Left lobe of liver (tissue), 2 donors: ENCODE data around the gene P4HA2. TPM values are rescaled to one million over a fixed set of nuclear protein-coding genes. Genes with fewer than 3 reads are reported as not detected.

Experiments used
- ATAC-seq: fragments of 200-7000 bp; cut with Tn5 transposase; one replicate; pipeline ENCODE4 v1.9.1; 2020; ENCODE audit warnings: mild to moderate bottlenecking, moderate library complexity
- DNase-seq: peaks from one replicate; pipeline ENCODE4 v3.0.0-alpha.2; 2020; ENCODE audit warnings: low spot score
- total RNA-seq: library from RNA; stranded (reverse); gene quantifications from one replicate; pipeline ENCODE4 v1.2.1, GENCODE V29; 2021
- donor health status: DM: no; HTN: no; CAD: no; lungs with moderate emphysema.
- donor health status: DM: no; HTN: yes; CAD: no.

Gene P4HA2
- total RNA-seq, 1 donor from 2014 or later = 13.8 TPM

DNA sequence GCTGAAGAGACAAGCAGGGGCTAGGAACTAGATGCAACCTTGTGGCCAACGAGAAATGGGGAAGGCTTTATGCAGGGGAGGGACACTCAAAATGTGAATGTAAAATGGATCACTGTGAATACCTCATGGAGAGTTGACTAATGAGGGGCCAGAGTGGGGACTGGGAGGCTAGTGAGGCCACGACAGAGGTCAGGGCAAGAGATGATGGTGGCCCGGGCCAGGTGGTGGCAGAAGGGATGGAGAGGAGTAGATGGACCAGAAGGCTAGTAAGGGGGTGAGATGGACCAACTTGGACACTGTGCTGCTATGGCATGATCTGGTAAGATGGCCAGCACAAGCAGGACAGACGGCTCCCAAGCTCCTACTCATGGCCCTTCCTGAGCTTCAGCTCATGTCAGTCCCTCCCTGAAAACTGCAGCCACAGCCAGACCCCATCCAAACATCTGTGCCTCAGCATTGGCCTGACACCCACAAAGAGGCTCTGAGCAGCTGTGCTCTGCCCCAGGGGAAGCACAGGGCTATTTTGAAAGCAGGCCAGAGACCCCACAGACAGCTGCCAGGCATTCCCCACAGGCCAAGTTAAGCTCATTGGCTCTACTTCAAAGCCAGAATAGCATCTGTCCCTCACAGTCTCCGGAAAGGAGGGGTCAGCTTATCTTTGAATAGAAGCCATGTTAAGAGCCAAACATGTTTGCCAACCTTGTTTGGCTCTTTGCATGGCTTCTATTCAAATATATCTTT lies 22.1 kb downstream of the P4HA2 start:
- ATAC-seq (no peak), DNase-seq (no peak)

DNA sequence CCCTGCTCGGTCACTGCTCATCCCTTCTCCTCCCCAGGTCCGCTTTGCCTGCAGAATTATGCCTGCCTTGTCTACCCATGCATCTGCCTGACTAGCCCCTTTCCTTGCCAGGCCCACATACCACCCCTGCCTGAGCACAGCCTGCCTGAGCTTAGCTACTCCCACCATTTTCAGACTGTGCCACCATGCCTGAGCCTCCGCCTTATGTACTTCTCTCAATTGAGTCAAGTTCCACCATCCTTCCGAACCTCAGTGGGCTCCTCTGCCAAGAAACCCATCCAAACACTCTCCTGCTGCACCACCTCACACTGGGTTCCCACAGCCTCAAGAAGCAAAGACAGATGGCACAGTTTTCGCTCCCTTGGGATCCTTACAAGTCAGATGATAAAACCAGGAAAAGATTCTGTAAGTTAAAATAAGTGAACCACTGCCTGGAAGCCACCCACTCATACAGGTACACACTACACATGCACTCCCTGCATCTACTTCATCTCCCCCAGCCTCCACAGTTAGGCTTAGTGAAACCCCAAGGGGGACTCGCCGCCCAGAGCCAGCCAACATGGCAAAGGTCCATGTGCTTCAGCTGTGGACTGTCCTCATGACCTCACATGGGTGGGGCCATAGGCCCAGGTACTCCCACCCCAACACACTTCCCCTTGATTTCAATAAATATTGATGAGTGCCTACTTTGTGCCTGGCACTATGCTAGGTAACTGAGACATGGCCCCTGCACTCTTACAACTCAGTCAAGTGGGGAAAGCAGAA lies 23.1 kb downstream of the P4HA2 start:
- peak; percentile 33 for DNase-seq

DNA sequence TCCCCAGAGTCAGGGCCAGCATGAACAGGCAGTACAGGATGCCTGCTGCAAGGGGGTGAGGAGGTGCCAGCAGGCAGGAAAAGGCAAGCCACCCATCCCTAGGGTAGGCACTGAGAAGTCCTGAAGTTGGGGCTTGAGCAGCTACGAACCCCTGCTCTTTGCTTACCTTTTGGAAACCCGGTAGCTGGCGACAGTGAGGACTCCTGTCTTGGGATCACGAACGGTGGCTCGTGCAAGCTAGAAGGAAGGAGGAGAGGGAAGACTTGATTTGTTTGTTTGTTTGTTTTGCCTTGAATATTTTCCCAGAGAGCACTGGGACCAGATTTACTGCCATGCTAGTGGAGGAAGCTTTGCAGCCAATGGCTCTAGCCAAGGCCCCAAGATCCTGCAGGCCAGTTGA lies 23.7 kb downstream of the P4HA2 start:
- ATAC-seq (peak; percentile 21), DNase-seq (no peak)

More for the DNA sequence above, 23.1 kb downstream of the P4HA2 start:
- no peak for ATAC-seq

DNA sequence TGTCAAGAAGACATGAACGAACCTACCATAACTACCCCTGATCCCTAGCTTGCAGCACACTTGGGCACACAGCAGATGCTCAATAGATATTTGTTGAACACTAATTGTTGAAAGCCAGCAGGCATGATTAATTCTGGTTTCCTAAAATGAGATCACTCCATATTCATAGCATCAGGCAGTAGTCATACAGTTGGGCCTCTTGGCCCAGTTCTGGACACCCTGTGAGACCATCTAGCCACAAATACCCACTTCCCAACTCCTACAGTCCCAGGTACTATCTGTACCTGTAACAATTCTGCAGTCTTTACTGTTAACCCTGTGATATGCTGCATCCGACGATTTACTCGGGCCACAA lies 24.2 kb downstream of the P4HA2 start:
- no peak for ATAC-seq
- no peak for DNase-seq

DNA sequence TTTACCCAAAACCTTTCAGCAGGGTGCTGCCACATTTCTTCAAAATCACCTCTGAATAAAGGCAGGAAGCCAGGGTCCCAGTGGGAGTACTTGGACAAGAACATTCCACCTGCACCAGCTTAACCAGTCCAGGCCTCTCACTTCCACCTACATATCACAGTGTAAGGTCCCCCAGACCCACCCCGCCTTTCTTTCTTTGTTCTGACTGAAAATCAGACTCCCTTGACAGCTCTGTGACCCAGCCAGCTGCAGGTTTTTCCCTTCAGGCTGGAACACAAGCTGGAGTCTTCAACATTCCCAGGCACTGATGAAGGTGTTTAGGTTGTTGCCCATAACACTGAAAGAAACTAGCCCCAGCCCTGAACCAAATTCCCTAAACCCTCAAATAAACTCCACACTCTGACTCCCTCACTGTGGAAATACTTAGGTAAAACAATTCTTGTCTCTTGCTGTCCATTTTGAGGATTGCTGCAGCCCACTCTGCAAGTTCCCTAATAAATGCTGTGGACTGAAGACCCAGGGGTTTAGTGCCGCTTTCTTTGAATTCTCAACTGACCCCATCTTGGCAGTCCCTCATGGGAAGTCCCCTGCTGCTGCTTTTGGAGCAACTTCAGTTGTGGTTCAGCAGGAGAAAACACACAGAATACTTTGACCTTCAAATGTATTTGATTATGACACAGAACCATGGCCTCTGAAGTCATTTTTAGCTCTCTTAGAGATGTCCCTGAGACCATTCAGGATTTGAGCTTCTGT lies 24.8 kb downstream of the P4HA2 start:
- peak; percentile 21 for DNase-seq

DNA sequence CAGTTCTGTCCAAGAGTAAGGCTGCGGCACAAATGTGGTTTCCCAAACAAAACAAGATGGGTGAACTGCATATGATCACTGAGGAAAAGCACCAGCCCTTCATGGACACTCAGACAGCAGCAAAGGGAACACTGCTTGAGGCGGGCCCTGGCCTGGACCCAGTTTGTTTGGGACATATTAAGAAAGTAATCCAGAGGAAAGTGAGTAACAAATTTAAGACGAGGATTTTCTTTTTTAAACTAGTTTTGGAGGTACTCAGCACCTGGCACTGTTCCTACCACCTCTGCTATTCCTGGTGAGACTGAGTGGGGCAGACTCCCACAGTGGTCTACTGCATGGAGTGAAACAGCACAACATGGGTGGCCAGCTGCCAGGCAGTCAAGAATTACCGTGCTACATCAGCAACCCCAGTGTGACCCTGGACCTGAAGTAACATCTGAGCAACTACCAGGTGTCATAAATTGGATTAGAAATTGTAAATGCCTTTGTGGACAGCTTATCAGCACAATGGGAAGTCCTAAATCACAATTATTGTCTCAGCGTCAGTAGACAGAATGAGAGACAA lies 28.5 kb downstream of the P4HA2 start:
- no peak for ATAC-seq
- no peak for DNase-seq

More for the DNA sequence above, 24.8 kb downstream of the P4HA2 start:
- no peak for ATAC-seq

DNA sequence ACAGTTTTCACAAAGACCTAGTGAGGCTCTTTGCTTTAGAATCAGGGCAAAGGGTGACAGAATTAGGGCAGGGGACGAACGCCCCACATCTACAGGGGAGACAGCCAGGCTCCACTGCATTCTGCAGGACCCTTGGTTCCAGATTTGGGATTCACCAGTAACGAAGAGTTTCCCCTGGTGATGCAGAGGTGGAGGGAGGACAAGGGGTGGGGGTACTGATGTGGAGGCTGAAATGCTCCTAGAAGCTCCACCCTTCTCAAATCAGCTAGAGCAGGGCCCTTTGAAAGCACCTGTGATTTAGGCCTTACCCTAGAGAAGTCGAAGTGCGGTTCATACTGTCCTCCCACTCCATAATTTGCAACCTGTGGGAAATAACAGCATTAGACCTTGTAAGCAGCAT lies 29.1 kb downstream of the P4HA2 start:
- no peak for DNase-seq
- no peak for ATAC-seq

DNA sequence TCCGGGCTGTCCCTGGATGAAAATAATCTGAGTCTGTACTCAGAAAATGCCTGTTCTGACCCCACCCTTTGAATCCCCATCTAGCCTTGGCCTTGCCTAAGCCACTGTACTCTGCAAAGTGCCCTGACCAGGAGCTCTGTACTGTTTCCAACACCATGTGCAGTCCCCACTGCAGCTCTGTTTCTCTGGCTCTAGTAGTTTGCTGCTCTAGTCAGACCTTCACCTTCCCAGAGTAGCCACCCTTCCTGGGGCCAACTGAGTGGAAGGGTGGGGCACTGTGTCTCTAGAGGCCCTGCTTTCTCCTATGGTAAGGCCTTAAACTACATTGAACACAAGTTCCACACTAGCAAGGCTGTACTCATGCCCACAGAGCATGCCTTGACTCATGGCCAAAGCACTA lies 31.9 kb downstream of the P4HA2 start:
- ATAC-seq (no peak), DNase-seq (no peak)

DNA sequence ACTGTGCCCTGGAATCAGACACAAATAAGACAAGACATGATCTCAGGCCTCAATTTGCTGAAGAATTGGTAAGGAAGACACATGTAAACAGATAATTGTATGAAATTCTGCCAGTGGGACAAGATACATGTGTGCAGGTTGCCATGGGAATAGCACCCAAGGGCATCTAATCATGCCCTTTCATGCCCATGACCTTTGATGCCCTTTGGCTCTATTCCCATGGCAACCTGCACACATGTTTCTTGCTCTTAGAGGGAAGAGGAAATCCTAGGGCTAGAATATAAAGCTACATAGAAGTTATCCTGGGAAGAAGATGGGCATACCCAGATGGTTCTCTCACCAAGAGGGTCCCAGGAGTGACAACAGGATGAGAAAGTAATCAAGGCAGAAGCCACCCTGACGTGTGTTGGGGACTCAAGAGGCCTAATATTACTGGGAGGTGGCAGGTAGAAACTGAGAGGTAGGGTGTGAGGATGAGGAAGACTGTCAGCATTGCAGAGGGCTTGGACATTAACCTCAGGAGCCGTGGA lies 34.4 kb downstream of the P4HA2 start:
- peak; percentile 54 for ATAC-seq
- no peak for DNase-seq

DNA sequence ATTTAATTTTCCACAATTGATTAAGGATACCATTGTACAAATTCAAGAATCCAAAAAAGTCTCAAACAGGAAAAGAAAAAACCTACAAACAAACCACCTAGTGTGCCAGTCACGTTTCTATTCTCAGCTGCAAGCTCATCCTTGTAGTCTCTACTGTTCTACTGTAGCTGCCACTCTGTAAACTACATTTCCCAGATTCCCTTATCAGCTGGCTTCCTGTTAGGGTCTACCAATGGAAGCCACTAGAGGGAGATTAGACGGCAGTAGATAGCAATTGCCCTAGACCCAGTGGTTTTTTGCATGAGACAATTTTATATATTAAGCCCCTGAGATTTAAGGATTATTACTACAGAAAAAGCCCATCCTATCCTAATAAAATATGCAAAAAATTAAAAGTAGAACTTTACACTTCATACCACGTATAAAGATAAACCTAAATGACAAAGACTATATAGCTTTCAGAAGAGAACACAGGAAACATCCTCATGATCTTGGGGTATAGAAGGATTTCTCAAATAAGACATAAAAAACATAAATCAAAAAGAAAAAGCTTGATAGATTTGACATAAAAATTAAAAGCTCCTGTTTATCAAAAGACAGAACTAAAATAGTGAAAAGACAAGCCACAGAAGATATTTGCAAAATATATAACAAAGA lies 37.4 kb downstream of the P4HA2 start:
- ATAC-seq = peak; percentile 99
- DNase-seq = no peak

DNA sequence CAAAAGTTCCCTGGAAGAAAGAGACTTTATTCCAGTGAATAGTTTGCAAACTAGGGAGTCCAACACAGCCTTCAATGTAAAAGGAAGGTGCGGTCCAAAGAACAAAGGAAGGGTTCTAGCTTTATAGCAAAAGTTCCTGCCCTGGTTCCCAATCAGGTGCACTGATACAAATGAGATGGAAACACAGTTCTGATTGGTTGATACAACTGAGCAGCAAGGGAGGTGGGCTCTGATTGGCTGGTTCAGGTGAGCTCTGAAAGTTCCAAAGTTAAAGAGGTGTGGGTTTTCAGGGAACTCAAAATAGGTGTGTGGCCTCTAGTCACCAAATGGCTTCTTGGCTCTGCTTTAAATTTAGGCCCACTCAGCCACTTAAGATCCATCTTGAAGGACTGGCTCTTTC lies 43.1 kb downstream of the P4HA2 start:
- ATAC-seq (no peak), DNase-seq (no peak)

DNA sequence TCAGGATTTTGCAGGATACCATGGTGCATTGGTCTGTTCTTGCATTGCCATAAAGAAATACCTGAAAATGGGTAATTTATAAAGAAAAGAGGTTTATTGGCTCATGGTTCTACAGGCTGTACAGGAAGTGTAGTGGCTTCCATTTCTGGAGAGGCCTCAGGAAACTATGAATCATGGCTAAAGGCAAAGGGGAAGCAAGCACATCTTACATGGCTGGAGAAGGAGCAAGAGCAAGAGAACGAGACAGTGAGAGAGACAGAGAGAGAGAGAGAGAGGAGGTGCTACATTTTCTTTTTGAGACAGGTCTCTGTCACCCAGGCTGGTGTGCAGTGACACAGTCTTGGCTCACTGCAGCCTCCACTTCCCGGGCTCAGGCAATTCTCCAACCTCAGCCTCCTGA lies 43.9 kb downstream of the P4HA2 start:
- ATAC-seq = no peak
- DNase-seq = no peak

DNA sequence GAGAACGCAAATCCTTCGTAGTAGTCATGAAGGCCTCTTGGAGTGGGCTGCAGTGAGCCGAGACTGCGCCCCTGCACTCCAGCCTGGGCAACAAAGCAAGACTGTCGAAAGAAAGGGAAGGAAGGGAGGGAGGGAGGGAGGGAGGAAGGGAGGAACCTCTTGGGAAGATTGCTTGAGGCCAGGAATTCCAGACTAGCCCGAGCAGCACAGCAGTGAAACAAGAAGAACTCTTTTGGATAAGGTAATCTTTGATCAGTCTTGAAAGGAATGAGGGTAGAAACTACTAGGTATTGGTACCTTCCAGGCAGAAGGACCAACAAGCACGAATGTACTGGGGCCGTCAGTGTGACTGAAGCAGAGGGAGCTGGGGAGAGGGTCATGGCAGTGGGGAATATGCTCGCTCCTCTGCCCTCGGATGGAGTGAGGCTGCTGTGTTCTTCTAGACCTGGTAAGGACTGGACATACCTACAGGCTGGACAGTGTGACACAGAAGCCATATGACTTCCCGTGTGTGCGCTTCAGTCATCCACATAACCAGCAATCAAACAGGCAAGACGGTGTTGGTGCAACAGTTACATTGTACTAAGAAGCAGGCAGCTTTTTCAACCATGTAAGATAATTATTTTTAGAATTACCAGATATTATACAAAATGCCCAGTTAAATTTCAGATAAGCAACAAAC lies 45.2 kb downstream of the P4HA2 start:
- ATAC-seq = no peak
- no peak for DNase-seq

DNA sequence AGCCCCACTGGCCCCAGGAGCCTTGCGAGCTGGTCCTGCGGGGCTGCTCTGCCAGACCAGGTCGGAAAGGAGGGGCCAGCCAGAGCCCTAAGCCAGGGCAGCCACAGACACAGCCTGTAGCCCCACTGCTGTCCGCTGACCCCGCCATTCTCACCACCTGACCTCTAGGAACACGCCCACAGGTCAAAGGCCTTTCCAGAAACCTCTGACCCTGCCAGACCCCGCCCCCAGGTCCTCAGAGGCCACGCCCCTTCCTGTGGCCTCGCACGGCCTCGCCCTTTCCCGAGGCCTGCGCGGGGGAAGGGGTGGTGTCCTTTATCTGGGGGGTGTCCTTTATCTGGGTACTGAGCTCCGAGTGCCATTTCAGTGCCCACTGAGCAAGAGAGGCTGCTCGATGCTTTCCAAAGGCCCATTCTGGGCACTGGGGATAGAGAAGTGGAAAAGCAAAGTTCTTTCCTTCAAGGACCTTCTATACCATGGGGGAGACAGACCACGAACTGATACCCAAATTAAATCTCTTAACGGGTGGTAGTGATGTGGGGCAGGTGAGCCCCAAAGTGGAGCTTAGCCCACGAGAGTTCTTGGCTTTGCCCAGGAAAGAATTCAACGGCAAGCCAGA lies 46.5 kb downstream of the P4HA2 start:
- peak; percentile 92 for ATAC-seq

DNA sequence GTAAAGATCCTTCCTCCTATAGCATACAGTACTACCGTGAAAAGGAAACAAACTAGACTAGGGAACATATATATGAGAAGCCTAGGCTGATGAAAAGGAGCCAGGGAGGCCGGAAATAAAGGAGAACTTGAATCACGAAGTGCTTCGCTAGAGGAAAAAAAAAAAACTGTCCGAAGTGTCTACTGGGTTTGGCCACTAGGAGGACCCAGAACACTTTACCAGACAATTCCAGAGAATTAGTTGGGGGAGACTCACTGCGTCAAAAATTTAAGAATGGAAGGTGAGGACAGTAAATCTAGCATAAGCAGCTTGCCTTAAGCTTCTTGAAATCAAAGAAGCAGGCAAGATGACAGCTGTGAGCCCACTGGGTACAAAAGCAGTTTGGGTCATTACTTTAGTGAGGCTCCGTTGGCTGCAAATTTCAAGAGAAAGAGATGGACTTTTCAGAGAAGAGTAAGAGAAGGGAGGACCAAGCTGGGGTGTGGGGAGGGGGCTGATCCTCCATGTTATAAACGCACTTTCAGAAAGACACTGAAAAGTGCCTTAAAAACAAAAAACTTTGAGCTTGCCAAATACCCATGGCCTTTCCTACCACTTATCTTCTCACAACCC lies 47.4 kb downstream of the P4HA2 start:
- DNase-seq = no peak
- peak; percentile 77 for ATAC-seq

More for the DNA sequence above, 46.5 kb downstream of the P4HA2 start:
- DNase-seq = peak; percentile 79

DNA sequence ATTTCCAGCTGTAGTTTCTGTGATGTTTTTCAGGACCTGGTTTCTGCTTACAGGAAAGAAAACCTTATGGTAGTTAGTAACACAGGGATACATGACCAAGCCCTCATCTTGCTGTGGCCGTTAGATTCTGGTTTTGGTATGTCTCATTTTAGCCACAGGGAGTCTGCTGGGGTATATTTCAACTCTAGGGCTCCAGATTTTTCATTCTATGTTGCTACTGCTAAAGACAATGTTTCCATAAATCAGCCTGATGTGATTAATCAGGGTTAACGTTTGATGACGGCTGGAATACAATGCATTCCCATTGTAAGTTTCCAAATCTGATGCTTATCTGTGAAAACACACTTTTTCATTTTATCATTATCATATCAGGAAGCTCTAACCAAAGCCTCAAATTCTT lies 48.2 kb downstream of the P4HA2 start:
- DNase-seq (no peak), ATAC-seq (no peak)

DNA sequence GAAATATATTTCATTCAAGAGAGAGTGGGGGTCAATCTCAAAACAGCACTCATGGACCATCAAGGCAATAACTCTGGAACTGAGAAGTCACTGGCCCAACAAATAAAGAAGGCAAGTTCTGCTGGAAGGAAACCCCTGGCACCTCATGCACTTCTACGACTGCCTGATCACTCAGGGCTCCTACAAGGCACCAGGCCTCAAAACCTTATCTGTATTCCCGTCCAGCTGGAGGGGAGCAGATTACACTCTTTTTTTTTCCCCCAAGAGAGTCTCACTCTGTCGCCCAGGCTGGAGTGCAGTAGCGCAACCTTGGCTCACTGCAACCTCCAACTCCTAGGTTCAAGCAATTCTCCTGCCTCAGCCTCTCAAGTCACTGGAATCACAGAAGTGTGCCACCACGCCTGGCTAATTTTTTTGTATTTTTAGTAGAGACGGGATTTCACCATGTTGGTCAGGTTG lies 49.9 kb downstream of the P4HA2 start:
- DNase-seq (no peak), ATAC-seq (no peak)

DNA sequence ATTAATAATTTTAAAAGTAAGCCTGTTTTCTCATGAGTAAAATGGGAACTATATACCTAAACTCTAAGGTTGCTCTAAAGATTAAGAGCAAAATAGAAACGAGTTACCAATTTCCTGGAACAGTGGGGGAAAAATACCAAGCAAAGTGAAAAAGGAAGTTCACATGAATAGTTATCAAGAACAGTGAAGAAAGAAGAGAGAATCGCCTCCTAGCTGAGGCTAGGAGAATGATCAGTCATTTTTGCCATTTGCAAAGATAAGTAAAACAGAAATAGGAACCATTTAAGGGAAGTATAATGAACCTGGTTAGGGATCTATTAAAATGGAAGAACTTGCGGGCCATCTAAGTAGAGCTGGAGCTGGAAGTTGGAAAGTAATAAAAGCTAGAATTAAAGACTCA lies 50.7 kb downstream of the P4HA2 start:
- no peak for DNase-seq
- no peak for ATAC-seq

DNA sequence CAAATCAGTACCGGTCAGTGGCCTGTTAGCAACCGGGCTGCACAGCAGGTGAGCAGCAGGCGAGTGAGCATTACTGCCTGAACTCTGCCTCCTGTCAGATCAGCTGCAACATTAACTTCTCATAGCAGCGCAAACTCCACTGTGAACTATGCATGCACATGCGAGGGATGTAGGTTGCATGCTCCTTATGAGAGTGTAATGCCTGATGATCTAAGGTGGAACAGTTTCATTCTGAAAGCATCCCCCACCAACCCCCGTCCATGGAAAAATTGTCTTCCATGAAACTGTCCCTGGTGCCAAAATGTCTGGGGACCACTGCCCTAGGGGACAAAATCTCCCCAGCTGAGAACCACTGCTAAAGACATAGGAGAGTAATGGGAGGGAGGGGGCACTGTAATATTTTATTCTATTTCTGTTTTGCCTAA lies 51.1 kb downstream of the P4HA2 start:
- DNase-seq (no peak), ATAC-seq (no peak)
